GM23248 (cell line): ENCODE data around the gene CBL.

ENCODE experiments used
- EZH2 ChIP-seq: fragments of 200-600 bp; sonication (generic); IDR thresholded peaks from 2 replicates; pipeline ENCODE4 v1.6.1; 2018; ENCODE audit warnings: antibody characterized with exemption, mild to moderate bottlenecking; ENCODE audit not compliant: insufficient read depth, poor library complexity, severe bottlenecking
- EZH2phosphoT487 ChIP-seq: fragments of 200-600 bp; sonication (generic); IDR thresholded peaks from 2 replicates; pipeline ENCODE4 v1.6.1; 2018; ENCODE audit warnings: antibody characterized with exemption, moderate library complexity, mild to moderate bottlenecking, low read depth; ENCODE audit not compliant: insufficient read depth

DNA sequence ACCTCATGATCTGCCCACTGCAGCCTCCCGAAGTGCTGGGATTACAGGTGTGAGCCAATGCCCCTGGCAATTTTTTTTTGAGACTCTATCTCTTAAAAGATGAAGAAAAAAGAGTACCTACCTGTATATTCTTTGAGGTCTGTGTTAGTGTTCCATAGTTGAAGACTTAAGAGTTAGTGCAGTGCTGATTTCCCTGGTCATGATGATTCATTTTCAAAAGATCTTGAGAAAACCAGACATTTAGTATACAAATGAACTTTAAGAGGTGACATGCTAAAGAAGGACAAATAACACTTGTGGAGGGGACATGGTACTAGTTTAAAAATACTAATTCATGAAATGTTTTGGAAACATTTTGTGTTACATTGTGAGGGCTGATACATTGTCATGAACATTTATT lies 17.7 kb downstream of the CBL start:
- TF ChIP-seq EZH2phosphoT487 (no peak), EZH2 (no peak)
